CD14-positive monocyte (primary cell): Measurements from ENCODE around the gene MITF. TPM values are rescaled to one million over a fixed set of nuclear protein-coding genes. Genes with fewer than 3 reads are reported as not detected.

Source experiments
- DNase-seq, 3 donors: peaks; one replicate each; pipeline ENCODE4 v3.0.0-alpha.2; 2011 to 2022
- H2AFZ ChIP-seq: 2 replicates; pipeline ENCODE4 v1.6.0; 2012; ENCODE audit warnings: mild to moderate bottlenecking, low read depth, low read length, inconsistent platforms; ENCODE audit not compliant: insufficient read depth, poor library complexity, severe bottlenecking
- H3K27ac ChIP-seq, 2 donors: 1 replicate in 1 of 2; 2 replicates in 1 of 2; pipeline ENCODE4 v1.5.1; 2012 to 2013; ENCODE audit warnings: low read length in 2 of 2, control low read depth in 1 of 2, inconsistent platforms in 1 of 2, low read depth in 1 of 2, mild to moderate bottlenecking in 1 of 2
- H3K27me3 ChIP-seq, 2 donors: one replicate each; pipeline versions ENCODE4 v1.6.0 to v1.6.1; 2011 to 2013; ENCODE audit warnings: low read length in 2 of 2; ENCODE audit not compliant: control insufficient read depth in 2 of 2, insufficient read depth in 2 of 2
- H3K36me3 ChIP-seq, 2 donors: replicated peaks in 1 of 2; 1 replicate in 1 of 2; 2 replicates in 1 of 2; pipeline versions ENCODE4 v1.5.1 to v1.6.1; 2012 to 2013; ENCODE audit warnings: low read length in 2 of 2, control low read depth in 1 of 2, inconsistent platforms in 1 of 2, mild to moderate bottlenecking in 1 of 2; ENCODE audit not compliant: insufficient read depth in 2 of 2, control insufficient read depth in 1 of 2
- H3K4me1 ChIP-seq, 2 donors: 1 replicate in 1 of 2; 2 replicates in 1 of 2; pipeline versions ENCODE4 v1.5.1 to v1.6.1; 2012 to 2013; ENCODE audit warnings: low read length in 2 of 2, control low read depth in 1 of 2, inconsistent platforms in 1 of 2, mild to moderate bottlenecking in 1 of 2, moderate library complexity in 1 of 2; ENCODE audit not compliant: insufficient read depth in 2 of 2, control insufficient read depth in 1 of 2
- H3K4me2 ChIP-seq: replicated peaks from 2 replicates; pipeline ENCODE3; 2012; ENCODE audit warnings: low read length, moderate library complexity, mild to moderate bottlenecking; ENCODE audit not compliant: poor library complexity, severe bottlenecking; ENCODE audit errors: extremely low read depth
- H3K4me3 ChIP-seq, 3 experiments: fragments of 200-600 bp in 1 of 3; sonication (generic) in 1 of 3; replicated peaks in 1 of 3; 1 replicate in 2 of 3; 2 replicates in 1 of 3; pipeline ENCODE4 v1.5.1; 2011 to 2013; ENCODE audit warnings: low read length in 3 of 3, mild to moderate bottlenecking in 3 of 3, control low read depth in 2 of 3, low read depth in 2 of 3, inconsistent platforms in 1 of 3, moderate library complexity in 1 of 3
- H3K79me2 ChIP-seq: 2 replicates; pipeline ENCODE4 v1.6.0; 2012; ENCODE audit warnings: mild to moderate bottlenecking, control low read depth, inconsistent platforms, low read length, moderate library complexity; ENCODE audit not compliant: insufficient read depth
- H3K9ac ChIP-seq: 2 replicates; pipeline ENCODE4 v1.6.0; 2017; ENCODE audit warnings: low read length, mild to moderate bottlenecking; ENCODE audit not compliant: insufficient read depth, poor library complexity, severe bottlenecking
- H3K9me3 ChIP-seq, 2 donors: replicated peaks in 1 of 2; 1 replicate in 1 of 2; 2 replicates in 1 of 2; pipeline versions ENCODE4 v1.5.1 to v1.6.1; 2012 to 2013; ENCODE audit warnings: low read length in 2 of 2, control low read depth in 1 of 2; ENCODE audit not compliant: control insufficient read depth in 1 of 2, insufficient read depth in 1 of 2
- H4K20me1 ChIP-seq: 2 replicates; pipeline ENCODE4 v1.6.0; 2012; ENCODE audit warnings: mild to moderate bottlenecking, low read length, control low read depth, moderate library complexity; ENCODE audit not compliant: insufficient read depth
- H3K27ac Mint-ChIP-seq, 7 donors: one replicate each; pipeline ENCODE4 v1.8.0; 2020; ENCODE audit warnings: mild to moderate bottlenecking in 7 of 7, mixed read lengths in 7 of 7, moderate library complexity in 6 of 7, inconsistent platforms in 2 of 7
- H3K27me3 Mint-ChIP-seq, 3 donors: one replicate each; pipeline ENCODE4 v1.8.0; 2021 to 2022; ENCODE audit warnings: low read depth in 3 of 3, mild to moderate bottlenecking in 3 of 3, mixed read lengths in 3 of 3, moderate library complexity in 3 of 3, inconsistent platforms in 1 of 3
- H3K36me3 Mint-ChIP-seq, 2 donors: one replicate each; pipeline ENCODE4 v1.8.0; 2020; ENCODE audit warnings: mixed read lengths in 2 of 2, inconsistent platforms in 1 of 2, mild to moderate bottlenecking in 1 of 2
- H3K4me1 Mint-ChIP-seq: one replicate; pipeline ENCODE4 v1.8.0; 2020; ENCODE audit warnings: mild to moderate bottlenecking, mixed read lengths
- H3K4me3 Mint-ChIP-seq, 2 donors: one replicate each; pipeline ENCODE4 v1.8.0; 2020; ENCODE audit warnings: mild to moderate bottlenecking in 2 of 2, mixed read lengths in 2 of 2, moderate library complexity in 1 of 2
- H3K9me3 Mint-ChIP-seq, 7 donors: one replicate each; pipeline ENCODE4 v1.8.0; 2020 to 2022; ENCODE audit warnings: mixed read lengths in 7 of 7, mild to moderate bottlenecking in 6 of 7, moderate library complexity in 6 of 7, inconsistent platforms in 2 of 7
- CTCF ChIP-seq: fragments of 200-600 bp; IDR thresholded peaks from one replicate; pipeline ENCODE4 v1.8.0; 2022; ENCODE audit warnings: antibody characterized with exemption, mild to moderate bottlenecking
- WGBS: methylation state at CpG from one replicate; pipeline ENCODE4 v1.1.5; 2013; ENCODE audit warnings: missing lambda C conversion rate; ENCODE audit not compliant: insufficient coverage; 5-methylcytosine and 5-hydroxymethylcytosine counted together
- intact Hi-C, 2 donors: fragments of 100-400 bp; cut with micrococcal nuclease; formaldehyde crosslinking; loops; one replicate each; pipeline versions ENCODE4 v1.15.0 to v1.15.1; 2023
- polyA plus RNA-seq, 3 donors: library from polyadenylated mRNA; depleted of rRNA in 1 of 3; unstranded in 2 of 3; stranded (reverse) in 1 of 3; fragments of 300-500 nt in 2 of 3; fragments of >200 nt in 1 of 3; fragmentation: Illumina TruSeq in 2 of 3; gene quantifications; 1 replicate in 2 of 3; 2 replicates in 1 of 3; pipeline ENCODE4 v1.2.3, GENCODE V29; 2012 to 2021

The MITF gene
- polyA plus RNA-seq, 3 donors: 7.0 to 15.1 (median 12.1) TPM

DNA sequence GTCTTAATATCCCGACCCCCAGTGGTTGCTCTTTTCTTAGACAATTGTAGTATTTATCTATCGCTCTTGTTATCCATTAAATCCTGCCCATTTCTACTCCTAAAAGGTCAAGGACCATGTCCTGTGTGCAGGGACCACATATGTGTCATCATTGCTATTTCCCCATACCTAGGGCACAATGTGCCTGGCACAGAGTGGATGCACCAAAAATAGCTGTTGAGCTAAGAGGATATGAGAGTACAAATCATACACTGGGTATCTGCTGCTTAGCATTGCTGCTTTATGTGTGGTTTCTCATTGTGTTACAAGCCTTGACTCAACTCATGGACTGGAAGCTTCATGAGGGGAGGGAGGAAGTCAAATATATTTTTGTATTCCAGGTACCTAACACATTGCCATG lies 3.4 kb upstream of the MITF start:
- H4K20me1 ChIP-seq: peaks cover 9% of the 10 kb centered on the region
- no peak overlapping the region for H3K27ac ChIP-seq
- no peaks in the 10 kb centered on the region for H3K9me3 ChIP-seq
- no peak overlapping the region for H2AFZ ChIP-seq
- no peaks in the 10 kb centered on the region for H3K27me3 ChIP-seq
- no peak overlapping the region for H3K27ac Mint-ChIP-seq
- no peaks in the 10 kb centered on the region for H3K36me3 ChIP-seq
- no peak overlapping the region for H3K4me2 ChIP-seq
- no peaks in the 10 kb centered on the region for H3K36me3 Mint-ChIP-seq
- H3K4me3 ChIP-seq: no peak overlapping the region
- H3K9me3 Mint-ChIP-seq: peaks cover 0 to 2% (median 0%) of the 10 kb centered on the region in 7 donors
- H3K9ac ChIP-seq: no peak overlapping the region
- H3K4me1 Mint-ChIP-seq: peaks cover 33% of the 10 kb centered on the region
- H3K27me3 Mint-ChIP-seq: peaks cover 0 to 5% (median 0%) of the 10 kb centered on the region in 3 donors
- H3K4me1 ChIP-seq: peaks cover 19 to 31% of the 10 kb centered on the region in 2 donors
- H3K4me3 Mint-ChIP-seq: no peak overlapping the region
- WGBS: 100% methylated on average over 1 of the region's 2 CpGs
- DNase-seq: peak in 2 of 3 donors; percentile 37 to 52
- peaks cover 12% of the 10 kb centered on the region for H3K79me2 ChIP-seq
- no peak for TF ChIP-seq CTCF
- intact Hi-C loops: no loop called here

GRCh38 chr3:69737392-69737791 lies 1.9 kb upstream of the MITF start:
- Histone ChIP-seq H4K20me1 (peaks cover 10% of the 10 kb centered on the region), H3K27ac (no peak overlapping the region), H3K4me2 (no peak overlapping the region), H3K4me3 (no peak overlapping the region), H3K9me3 (no peaks in the 10 kb centered on the region), H3K4me1 (peaks cover 22 to 33% of the 10 kb centered on the region in 2 donors), H3K79me2 (peaks cover 27% of the 10 kb centered on the region), H3K36me3 (no peaks in the 10 kb centered on the region), H3K9ac (no peak overlapping the region), H3K27me3 (no peaks in the 10 kb centered on the region), H2AFZ (no peak overlapping the region)
- intact Hi-C loops: no loop called here
- 80% methylated on average over 1 of the region's 3 CpGs for WGBS
- Mint-ChIP-seq H3K4me3 (no peak overlapping the region), H3K36me3 (no peaks in the 10 kb centered on the region), H3K4me1 (peaks cover 43% of the 10 kb centered on the region), H3K27me3 (peaks cover 0 to 5% (median 0%) of the 10 kb centered on the region in 3 donors), H3K27ac (no peak overlapping the region), H3K9me3 (peaks cover 0 to 2% (median 0%) of the 10 kb centered on the region in 7 donors)
- no peak for TF ChIP-seq CTCF
- no peak for DNase-seq
